HTERT RPE-1 (cell line): ENCODE data around the gene DIPK1B.

Experiments used
- in situ Hi-C: fragments of 300-500 bp; cut with MboI; formaldehyde crosslinking; loops from 4 replicates; pipeline ENCODE4 v1.14.3; 2020; ENCODE audit warnings: low sequenced_read_pairs

The DIPK1B gene

DNA sequence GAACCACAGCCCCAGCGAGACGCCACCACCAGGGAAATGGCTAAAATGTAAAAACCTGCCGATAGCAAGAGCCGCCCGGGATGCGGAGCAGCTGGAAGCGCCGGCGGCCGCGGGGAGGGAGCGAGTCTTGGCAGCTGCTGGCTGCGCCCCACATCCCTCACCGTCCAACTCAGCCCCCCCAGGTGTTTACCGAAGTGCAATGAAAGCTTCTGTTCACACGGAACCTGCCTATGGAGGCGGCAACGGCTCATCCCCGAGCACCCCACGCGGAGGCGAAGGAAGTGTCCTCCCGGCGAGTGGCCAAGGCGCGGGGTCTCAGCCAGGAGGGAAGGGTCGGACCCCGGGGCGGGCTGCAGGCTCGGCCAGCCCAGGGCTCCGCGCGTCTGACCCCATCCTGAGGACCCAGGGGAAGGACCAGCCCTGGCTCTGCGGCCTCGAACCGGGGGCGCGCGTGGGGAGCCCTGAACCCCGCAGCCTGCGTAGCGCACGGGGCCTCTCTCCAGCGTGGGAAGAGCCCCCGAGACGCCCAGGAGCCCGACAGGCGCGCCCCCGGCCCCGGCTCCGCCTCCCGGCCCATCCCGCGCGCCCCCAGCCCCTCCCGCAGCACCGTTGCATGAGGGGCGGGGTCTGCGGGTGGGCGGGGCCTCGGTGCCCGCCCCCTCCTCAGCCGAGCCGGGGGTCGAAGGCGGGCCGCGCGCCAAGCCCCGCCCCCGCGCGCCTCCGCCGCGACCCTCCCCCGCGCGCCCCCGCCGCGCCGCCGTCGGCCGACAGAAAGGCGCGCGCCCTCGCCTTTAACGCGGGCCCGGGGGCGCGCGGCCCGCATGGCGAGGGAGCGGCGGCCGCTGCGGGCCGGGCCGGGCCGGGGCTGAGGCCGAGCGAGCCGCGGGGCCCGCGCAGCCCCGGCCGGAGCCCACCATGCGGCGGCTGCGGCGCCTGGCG, at the start of gene DIPK1B:
DIPK1B (plus strand) TSS at position 822 of the 939 bp plus-strand sequence; CDS start at position 916, 94 bp downstream.
- in situ Hi-C loops, result no loop called here

DNA sequence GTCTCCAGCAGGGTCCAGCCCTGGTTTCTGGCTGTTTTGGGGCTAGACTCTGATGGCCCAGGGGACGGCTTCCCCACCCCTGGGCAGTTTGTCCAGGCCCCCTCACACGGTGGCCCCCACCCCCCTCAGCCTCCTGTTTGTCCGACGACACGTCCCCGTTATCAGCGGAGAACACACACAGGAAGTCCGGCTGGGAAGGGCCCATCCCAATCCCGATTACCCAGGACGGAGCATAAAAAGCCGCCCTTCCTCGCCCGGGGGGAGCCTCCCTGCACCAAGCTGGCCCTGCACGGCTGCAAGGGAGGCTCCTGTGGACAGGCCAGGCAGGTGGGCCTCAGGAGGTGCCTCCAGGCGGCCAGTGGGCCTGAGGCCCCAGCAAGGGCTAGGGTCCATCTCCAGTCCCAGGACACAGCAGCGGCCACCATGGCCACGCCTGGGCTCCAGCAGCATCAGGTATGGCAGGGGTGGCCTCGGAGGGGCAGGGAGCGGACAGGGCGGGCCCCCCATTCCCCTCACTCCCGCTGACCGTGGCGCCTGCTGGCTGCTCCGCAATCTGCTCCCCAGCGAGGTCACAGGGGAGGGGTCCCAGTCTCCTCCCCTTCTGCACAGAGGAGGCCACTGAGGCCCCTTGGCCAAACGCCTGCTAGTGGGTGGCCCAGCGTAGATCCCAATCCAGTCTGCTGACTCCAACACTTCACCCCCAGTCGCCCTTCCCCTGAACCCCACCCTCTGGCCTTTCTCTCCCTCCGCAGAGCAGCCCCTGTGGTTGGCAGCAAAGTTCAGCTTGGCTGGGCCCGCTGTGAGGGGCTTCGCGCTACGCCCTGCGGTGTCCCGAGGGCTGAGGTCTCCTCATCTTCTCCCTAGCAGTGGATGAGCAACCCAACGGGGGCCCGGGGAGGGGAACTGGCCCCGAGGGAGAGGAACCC, 49.5 kb upstream of the DIPK1B start, which contains the start of gene EGFL7:
EGFL7 (plus strand) TSS at position 261 of the 926 bp plus-strand sequence. CDS start 5,367 bp downstream, outside the sequence.
- in situ Hi-C loops, result no loop called here

DNA sequence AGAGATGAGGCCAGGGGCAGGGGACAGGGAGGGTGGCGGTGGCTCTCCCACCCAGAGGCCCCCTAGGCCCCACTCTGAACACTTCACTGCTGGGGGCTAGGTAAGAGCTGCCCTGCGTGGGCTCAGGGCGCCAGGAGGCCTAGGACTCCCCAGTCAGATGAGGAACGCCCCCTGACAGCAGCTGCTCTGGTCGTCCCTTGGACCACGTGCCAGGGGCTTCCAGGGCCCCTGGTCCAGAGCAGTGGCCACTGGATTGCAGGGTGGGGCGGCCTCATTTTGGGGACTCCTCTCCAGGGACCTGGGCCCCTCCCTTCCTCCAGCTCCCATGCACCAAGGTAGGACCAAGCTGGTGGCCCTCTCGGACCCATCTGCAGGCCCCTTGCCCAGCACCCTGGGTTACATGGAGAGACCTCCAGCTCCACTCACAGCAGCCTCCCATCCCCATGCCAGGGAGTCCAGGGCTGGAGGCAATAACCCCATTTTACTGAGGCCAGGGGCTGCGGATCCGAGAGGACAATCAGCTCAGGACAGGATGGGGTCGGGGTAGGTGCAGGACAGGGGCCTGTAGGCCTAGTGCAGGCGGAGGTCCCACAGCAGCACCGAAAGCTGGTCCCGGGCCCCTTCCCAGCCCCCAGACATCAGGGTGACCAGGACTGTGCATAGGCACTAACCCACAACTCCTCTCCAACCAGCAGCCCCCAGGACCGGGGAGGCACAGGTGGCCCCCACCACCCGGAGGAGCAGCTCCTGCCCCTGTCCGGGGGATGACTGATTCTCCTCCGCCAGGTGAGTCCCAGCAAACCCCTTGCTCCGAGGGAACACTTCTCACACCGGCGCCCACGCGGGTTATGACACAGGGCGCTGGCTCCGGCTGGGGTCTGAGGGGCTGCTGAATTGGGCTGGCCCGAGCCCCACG, 48.1 kb upstream of the DIPK1B start:
- in situ Hi-C loops, result no loop called here

DNA sequence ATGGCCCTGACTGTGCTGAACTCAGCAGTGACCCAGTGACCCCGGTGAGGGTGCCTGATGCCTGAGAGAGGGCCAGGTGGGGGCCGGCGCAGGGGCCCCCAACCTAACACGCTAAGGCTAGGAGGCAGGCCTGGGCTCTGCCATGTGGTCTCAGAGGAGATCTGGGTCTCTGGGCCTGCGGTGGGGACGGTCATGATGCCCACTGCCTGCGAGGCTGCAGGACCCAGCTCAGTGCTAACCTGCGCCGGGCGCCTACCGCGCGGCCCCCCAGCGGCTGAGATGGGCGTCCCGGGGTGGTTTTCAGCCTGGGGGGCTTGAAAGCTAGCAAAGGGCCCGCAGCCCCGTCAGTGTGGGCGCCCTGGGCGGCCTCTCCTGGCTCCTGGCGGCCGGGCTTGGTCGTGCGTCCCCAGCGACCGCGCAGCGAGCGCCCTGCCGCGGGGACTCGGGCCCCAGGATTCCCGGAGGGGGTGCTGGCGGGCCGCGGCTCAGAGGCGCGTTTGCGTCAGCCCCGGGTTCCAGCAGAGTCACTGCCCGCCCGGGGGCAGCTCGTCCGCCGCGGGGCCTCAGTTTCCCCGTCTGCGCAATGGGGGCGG, 47.2 kb upstream of the DIPK1B start:
- in situ Hi-C loops, result no loop called here

DNA sequence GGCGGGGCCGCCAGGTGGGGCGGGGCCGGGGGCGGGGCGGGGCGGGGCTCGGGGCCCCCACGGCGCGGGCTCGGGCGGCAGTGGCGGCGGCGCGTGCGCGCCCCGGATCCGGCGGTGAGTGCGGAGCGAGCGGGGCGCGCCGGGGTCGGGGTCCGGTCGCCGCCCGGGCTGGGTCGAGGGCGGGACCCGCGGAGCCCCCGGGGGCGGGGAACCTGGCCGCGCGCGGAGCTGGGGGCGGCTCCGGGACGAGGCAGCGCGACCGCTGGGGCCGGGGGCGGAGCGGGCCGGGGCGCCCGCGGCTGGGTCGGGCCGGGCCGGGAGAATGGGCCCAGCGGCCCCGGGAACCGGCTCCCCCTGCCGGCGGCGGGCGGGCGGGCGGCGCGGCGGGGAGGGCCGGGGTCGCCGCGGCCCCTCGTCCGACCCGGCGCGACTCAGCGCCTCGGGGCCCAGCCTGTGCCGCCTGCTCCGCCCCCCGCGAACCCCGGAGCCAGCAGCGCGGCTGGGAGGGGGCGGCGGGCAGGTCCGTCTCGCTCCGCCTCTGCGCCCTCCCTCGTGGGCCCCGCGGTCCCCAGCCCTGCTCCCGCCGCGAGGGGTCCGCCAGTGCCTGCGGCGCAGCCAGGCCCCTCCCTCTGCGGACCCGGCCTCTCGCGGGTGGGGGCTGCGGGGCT, 46.5 kb upstream of the DIPK1B start:
- in situ Hi-C loops, result no loop called here

DNA sequence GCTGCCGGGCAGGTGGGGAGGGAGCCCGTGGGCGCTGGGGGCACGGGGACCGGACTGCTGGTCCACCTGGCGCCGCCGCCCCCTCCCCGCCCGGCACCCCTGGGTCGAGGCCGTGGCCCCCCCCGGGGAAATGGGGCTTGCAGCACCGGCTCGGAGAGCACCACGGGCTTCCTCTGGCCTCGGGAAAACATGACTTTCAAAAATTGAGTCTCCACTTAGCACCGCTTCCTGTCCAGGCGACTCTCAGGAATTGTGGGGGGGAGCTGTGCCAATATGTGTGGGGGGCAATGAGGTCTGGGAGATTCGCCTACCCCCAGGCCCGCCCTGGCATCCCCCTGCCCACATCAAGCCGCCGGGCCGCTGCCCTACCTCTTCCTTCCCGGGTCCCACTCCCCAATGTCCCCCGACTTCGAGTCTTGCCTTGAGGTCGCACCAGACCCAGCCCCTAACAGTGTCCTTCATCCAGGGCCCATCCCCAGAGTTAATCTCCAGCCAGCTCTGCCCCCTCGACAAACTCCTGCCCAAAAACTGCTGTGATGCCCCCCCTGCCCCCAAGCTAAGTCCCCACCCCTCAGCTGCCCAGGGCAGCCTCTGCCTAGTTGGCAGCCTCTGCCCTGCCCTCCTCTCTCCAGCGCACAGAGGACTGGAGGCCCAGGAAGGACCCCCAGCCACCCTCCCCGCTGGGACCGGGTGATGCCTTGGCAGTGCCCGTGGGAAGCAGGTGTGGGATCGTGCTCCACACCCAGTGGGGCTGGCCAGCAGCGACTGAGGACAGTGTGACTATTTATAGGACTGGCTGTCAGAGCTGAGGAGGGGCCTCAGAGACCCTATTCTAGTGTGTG, 45.8 kb upstream of the DIPK1B start:
- in situ Hi-C loops, result no loop called here

DNA sequence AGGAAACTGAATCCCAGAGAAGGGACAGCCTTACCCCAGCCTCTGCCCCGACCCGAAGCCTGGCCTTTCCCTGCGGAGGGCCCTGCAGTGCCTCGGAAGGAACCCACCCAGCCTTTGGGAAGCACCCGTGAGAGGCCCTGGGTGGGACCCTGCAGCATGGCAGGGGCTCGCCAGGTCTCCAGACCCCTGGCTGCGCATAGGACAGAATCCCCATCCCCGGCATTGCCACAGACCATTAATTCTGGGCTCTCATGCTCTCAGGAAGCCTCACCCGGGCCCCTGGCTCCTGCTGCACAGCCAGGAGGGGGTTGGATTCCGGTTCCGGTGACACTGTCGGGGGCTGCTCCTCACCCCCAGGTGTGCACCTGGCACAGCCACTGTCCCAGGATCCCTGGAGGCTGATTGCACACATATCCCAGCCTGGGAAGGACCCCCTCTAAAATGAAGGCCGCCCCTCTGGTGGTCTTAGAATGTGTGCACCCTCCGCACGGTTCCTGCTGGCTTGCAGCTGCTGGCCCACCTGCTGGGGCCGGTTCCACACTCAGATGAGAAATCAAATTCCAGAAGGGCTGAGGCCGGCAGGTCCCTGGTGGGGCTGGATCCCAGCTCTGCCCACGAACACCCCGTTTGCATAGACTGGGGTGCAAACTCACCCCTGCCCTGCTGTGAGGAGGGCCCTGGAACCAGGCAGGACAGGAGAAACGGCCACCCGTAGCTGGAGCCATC, 45.0 kb upstream of the DIPK1B start:
- in situ Hi-C loops, result no loop called here

DNA sequence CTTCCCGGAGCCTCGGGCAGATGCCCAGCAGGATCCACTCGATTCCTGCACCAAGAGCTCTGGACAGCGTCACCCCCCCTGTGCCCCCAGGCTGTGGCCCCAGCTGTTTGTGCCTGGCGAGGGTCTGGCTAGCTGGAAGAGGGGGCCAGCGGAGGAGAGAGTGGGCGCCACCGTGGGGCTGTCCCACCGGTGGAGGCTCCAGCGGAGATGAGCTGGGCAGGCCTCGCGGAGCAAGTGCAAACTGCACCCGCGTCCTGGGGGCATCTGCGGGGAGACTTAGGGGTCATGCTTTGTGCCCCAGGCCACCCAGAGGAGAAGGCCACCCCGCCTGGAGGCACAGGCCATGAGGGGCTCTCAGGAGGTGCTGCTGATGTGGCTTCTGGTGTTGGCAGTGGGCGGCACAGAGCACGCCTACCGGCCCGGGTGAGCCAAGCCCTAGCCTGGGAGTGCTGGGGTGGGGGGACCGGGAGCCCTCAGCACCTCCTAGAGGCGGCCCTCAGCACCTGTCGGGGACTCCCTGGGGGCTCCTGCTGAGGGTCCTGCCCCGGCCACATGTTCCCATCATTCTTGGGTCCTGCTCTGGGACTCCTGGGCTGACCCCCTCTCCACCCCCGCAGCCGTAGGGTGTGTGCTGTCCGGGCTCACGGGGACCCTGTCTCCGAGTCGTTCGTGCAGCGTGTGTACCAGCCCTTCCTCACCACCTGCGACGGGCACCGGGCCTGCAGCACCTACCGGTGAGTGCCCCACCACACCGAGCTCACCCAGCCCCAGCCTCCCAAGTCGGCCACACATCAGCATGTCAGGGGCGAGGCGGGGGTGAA, 44.2 kb upstream of the DIPK1B start:
- in situ Hi-C loops, result no loop called here

DNA sequence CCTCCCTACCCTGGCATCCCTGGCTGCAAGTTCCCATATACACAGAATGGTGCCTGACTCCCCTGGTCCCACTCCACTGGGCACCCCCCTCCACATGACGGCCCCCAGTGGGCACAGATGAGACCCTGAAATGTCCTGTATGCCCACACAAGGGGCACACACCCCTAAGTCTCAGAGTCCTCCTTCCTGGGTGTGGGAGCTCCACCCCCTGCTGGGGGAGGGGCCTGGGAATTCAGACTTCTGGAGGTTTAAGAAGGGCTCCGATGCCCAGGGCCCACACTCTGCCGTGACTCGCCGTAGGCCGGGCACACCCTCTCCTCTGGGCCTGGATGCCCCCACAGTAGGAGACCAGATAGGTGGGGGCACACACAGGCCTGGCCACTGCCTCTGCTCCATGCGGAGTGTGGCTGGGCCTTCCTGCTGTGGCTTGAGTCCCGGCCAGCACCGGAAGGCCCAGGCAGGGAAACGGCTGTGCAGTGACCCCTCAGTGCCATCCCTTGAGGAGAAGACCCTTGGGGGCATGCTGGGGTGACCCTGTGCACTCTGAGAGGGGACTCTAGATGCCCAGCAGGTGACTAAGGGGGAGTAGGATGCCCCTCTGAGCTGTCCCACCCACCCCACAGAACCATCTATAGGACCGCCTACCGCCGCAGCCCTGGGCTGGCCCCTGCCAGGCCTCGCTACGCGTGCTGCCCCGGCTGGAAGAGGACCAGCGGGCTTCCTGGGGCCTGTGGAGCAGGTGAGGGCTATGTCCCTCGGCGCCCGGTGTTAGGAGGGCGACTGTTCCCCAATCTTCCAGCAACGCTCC, 43.2 kb upstream of the DIPK1B start:
- in situ Hi-C loops, result no loop called here

DNA sequence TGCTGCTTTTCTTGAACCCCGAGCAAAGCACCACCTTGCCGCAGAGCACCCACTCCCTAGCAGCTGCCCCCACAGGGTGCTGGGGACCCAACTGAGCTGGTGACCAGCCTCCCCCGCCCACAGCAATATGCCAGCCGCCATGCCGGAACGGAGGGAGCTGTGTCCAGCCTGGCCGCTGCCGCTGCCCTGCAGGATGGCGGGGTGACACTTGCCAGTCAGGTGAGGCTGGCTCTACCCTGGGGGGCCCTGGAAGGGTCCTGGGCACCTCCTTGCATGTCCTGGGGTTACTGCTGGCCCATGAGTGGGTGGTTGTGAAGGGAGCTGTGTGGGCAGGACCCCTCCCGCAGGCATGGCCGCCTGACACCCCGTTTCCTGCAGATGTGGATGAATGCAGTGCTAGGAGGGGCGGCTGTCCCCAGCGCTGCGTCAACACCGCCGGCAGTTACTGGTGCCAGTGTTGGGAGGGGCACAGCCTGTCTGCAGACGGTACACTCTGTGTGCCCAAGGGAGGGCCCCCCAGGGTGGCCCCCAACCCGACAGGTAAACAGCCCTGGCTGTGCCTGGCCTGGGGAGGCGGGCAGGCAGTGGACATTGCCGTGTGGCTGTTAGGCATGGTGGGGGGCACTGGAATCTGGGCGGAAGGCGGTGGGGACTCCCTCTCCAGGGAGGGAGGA, 42.4 kb upstream of the DIPK1B start:
- in situ Hi-C loops, result no loop called here

DNA sequence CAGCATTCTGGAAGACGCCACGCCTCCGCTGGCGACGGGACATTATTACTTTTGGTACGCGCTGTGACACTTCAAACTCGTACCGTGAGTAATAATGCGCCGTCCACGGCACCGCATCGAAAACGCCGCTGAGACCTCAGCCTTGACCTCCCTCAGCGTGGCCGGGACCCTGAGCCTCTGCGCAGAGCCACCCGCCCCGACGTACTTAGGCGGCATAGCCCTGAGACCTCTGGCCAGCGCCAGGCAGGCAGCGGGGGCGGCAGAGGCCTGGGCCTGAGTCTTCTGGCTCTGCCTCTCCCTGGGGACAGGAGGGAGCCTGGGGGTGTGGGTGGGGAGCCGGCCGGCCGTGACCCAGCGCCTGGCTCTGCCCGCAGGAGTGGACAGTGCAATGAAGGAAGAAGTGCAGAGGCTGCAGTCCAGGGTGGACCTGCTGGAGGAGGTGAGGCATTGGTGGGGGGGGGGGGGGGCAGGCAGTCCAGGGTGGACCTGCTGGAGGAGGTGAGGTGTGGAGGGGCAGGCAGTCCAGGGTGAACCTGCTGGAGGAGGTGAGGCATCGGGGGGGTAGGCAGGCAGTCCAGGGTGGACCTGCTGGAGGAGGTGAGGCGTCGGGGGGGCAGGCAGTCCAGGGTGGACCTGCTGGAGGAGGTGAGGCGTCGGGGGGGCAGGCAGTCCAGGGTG, 41.7 kb upstream of the DIPK1B start:
- in situ Hi-C loops, result no loop called here

DNA sequence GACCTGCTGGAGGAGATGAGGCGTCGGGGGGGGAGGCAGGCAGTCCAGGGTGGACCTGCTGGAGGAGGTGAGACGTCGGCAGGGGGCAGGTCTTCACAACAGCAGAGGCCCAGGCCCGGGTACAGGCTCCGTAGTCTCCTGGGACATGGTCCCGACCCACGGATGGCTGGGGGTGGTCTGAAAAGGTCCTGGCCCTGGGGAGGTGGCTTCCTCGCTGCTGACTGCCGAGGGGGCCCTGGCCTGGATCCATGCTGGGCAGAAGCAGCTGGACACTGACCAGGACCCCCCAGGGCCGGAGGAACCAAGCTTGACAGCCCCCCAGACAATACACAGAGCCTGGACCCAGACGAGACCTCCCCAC, 41.1 kb upstream of the DIPK1B start:
- in situ Hi-C loops, result no loop called here

DNA sequence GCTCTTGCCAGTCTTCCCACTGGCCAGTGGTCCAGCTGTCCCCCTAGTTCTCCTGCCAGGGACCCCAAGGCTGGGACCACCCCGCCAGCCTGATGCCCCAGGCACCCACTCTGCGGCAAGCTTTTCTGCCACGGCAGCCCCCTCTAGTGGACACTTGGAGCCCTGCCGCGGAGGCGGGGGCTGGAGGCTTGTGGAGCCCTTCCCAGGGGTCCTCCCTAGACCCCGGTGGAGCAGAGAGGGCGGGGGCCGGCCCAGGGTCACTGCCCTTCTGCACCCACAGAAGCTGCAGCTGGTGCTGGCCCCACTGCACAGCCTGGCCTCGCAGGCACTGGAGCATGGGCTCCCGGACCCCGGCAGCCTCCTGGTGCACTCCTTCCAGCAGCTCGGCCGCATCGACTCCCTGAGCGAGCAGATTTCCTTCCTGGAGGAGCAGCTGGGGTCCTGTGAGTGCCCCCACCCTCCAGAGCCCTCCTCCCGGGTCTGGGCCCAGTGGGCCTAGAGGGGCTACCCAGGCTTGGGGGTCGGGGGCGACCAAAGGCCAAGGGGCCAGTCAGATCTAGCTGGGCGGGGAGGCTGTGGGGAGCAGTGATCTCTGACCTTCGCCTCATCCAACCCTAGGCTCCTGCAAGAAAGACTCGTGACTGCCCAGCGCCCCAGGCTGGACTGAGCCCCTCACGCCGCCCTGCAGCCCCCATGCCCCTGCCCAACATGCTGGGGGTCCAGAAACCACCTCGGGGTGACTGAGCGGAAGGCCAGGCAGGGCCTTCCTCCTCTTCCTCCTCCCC, 40.5 kb upstream of the DIPK1B start:
- in situ Hi-C loops, result no loop called here

DNA sequence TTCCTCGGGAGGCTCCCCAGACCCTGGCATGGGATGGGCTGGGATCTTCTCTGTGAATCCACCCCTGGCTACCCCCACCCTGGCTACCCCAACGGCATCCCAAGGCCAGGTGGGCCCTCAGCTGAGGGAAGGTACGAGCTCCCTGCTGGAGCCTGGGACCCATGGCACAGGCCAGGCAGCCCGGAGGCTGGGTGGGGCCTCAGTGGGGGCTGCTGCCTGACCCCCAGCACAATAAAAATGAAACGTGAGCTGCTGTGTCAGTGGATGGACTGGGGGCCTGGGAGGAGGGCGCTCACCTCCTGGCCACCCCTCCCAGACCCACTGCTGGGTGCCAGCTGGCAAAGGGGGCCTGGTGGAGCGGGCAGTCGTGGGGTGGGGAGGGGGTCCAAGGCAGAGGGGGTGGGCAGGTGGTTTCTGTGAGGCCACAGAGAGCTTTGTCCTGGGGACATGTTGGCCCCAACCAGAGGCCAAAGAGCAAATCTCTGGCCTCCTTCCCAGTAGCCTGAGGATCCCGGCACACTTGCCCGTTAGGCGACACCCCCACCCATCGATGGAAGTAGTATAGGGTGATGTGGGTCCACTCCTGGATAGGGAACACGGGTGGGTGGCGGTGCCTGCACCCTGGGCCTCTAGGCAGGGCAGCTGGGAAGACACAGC, 39.8 kb upstream of the DIPK1B start:
- in situ Hi-C loops, result no loop called here
